BJ (cell line): Measurements from ENCODE around the gene USP16. TPM values are rescaled to one million over a fixed set of nuclear protein-coding genes. Genes with fewer than 3 reads are reported as not detected.
A peak's percentile ranks its signal among the peaks of the same experiment; 100 is the strongest.

ENCODE experiments used
- CTCF ChIA-PET: fragments of 350-600 bp; formaldehyde crosslinking; extraction: SDS; loops from one replicate; lab custom pipeline; 2021; ENCODE audit warnings: antibody characterized with exemption, inconsistent platforms; lab: Yijun Ruan, JAX
- POLR2A ChIA-PET: fragments of 300-600 bp; sonication (Branson Sonifier 250); formaldehyde crosslinking; extraction: SDS; loops from one replicate; lab custom pipeline; 2021; ENCODE audit warnings: antibody characterized with exemption; lab: Charles Lee
- DNase-seq: peaks from one replicate; pipeline ENCODE4 v3.0.0-alpha.2; 2011; ENCODE audit warnings: low read depth
- H3K27me3 ChIP-seq: 2 replicates; pipeline ENCODE4 v1.6.0; 2011; ENCODE audit warnings: low read length; ENCODE audit not compliant: control insufficient read depth, insufficient read depth
- H3K36me3 ChIP-seq: 2 replicates; pipeline ENCODE4 v1.5.1; 2011; ENCODE audit warnings: low read length; ENCODE audit not compliant: control insufficient read depth, insufficient read depth
- H3K4me3 ChIP-seq: 2 replicates; pipeline ENCODE4 v1.5.1; 2011; ENCODE audit warnings: low read depth, mild to moderate bottlenecking, control low read depth, low read length
- polyA plus RNA-seq: library from polyadenylated mRNA; depleted of rRNA; stranded (reverse); fragments of >200 nt; gene quantifications from 2 replicates; pipeline ENCODE4 v1.2.3, GENCODE V29; 2011; rRNA removed
- TF ChIP-seq, protein P1 (sequence below): IDR thresholded peaks from 2 replicates; pipeline ENCODE4 v1.5.1; 2011; ENCODE audit warnings: low read depth, mild to moderate bottlenecking, control low read depth, inconsistent platforms, low read length, moderate library complexity; ENCODE audit not compliant: insufficient read depth

Gene USP16
- polyA plus RNA-seq, 1 experiment = 10.0 TPM

DNA sequence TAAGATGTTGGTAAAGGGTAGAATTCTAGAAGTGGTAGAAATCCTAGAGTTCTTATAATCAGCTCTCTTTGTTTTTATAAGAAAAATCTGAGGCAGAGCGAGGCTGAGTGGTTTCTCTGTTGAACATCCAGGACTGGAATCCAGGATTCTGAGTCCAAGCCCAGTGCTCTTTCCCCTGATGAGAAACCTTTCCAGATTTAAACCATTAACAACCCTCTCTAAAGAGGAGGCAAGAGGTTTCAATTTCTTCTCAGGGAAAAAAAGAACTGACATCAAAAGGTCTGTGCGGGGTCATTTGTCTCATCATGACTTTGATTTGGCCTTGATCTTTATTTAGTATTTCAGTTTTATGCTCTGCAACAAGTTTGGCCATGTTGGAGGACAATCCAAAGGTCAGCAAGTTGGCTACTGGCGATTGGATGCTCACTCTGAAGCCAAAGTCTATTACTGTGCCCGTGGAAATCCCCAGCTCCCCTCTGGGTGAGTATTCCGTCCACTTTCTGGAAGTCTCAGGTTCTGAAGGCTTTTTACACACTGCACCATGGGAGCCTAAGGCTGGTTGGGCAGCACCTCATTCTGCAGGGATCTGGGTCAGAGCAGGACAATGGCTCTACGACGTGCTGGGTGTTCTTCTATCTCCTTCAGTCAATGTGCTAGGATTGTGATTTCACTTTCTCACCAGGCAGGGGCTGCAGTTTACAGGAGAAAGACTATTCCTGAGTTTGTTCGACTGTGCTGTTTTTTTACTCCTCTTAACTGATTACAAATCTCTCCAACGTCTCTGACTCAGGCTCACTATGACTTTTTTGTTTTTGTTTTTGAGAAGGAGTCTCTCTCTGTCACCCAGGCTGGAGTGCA, 67.9 kb downstream of the USP16 start:
- H3K4me3 ChIP-seq = no peak overlapping the region
- ChIA-PET CTCF (interaction anchor here (0.8 to 4.6 kb wide), 5 partner anchors 57 to 284 kb away, joined by 3 to 26 read pairs (median 3); no protein-coding TSS in a partner anchor), POLR2A (no interaction called here)
- TF ChIP-seq, protein P1, sequence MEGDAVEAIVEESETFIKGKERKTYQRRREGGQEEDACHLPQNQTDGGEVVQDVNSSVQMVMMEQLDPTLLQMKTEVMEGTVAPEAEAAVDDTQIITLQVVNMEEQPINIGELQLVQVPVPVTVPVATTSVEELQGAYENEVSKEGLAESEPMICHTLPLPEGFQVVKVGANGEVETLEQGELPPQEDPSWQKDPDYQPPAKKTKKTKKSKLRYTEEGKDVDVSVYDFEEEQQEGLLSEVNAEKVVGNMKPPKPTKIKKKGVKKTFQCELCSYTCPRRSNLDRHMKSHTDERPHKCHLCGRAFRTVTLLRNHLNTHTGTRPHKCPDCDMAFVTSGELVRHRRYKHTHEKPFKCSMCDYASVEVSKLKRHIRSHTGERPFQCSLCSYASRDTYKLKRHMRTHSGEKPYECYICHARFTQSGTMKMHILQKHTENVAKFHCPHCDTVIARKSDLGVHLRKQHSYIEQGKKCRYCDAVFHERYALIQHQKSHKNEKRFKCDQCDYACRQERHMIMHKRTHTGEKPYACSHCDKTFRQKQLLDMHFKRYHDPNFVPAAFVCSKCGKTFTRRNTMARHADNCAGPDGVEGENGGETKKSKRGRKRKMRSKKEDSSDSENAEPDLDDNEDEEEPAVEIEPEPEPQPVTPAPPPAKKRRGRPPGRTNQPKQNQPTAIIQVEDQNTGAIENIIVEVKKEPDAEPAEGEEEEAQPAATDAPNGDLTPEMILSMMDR = 0 out of 2 replicates have a peak, but pooled peaks have one; percentile 10
- DNase-seq = no peak
- H3K36me3 ChIP-seq = no peaks in the 10 kb centered on the region
- no peaks in the 10 kb centered on the region for H3K27me3 ChIP-seq

DNA sequence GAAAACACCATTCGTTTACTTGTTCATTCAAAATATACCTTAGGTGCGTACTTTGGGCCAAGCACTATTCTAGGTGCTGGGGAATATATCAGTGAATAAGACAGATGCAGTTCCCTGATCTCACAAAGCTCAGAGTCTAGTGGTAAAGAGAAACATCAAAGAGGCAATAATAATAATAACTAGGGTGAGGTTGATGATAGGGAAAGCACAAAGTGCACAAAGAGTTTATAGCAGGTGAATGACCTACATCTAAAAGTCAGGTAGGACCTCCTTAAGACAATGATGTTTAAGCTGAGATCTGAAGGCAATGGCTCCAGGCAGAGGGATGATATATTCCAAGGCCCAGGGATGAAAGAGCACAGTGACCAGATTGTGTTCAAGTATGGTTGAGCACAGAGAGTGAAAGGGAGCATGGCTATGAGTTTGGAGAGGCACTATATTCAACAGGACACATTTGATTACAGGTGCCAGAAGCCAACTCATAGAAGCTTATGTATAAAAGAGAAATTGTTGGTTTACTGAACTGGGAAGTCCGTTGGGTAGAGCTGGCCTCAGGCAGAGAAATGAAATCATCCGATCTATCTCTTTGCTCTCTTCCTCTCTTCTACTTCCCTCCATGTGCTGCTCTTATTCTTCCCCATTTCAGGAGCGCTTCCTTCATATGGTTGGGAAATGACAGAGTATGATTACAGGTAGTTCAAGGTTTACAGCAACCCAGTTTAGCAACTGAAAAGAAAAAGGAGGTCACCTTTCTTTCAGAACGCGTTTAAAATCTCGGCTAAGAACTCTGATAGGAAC, 71.9 kb downstream of the USP16 start:
- no peak for DNase-seq
- no peak overlapping the region for H3K4me3 ChIP-seq
- POLR2A ChIA-PET = interaction anchor here (0.5 kb wide), 1 partner anchor 209 kb away, joined by 3 read pairs; no protein-coding TSS in a partner anchor
- H3K36me3 ChIP-seq = no peaks in the 10 kb centered on the region
- CTCF ChIA-PET = interaction anchor here (0.6 kb wide), 2 partner anchors 85 to 1991 kb away, joined by 3 read pairs; no protein-coding TSS in a partner anchor
- no peaks in the 10 kb centered on the region for H3K27me3 ChIP-seq
- TF ChIP-seq, protein P1 = no peak

DNA sequence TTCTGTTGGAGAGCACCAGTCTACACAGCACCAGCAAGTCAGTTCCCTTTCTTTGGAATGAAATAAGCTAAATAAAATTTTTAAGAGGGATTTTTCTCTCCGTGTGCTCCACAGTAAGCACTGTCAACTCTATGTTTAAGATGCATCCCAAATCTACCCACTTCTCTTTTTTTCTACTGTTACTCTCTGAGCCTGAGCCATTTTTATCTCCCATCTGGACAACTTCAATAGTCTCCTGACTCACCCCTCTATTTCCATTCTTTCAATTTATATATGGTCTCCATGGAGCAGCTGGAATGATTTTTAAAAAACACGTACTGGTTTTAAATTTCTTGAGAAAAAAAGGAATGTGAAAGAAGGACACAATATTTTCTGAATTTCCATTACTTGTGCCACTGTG, 73.7 kb downstream of the USP16 start:
- no peak overlapping the region for H3K4me3 ChIP-seq
- POLR2A ChIA-PET = no interaction called here
- no peaks in the 10 kb centered on the region for H3K36me3 ChIP-seq
- no peak for DNase-seq
- TF ChIP-seq, protein P1 = no peak
- CTCF ChIA-PET = interaction anchor here (1.1 to 1.2 kb wide), 2 partner anchors 18 to 274 kb away, joined by 3 to 6 read pairs; no protein-coding TSS in a partner anchor
- H3K27me3 ChIP-seq = no peaks in the 10 kb centered on the region

DNA sequence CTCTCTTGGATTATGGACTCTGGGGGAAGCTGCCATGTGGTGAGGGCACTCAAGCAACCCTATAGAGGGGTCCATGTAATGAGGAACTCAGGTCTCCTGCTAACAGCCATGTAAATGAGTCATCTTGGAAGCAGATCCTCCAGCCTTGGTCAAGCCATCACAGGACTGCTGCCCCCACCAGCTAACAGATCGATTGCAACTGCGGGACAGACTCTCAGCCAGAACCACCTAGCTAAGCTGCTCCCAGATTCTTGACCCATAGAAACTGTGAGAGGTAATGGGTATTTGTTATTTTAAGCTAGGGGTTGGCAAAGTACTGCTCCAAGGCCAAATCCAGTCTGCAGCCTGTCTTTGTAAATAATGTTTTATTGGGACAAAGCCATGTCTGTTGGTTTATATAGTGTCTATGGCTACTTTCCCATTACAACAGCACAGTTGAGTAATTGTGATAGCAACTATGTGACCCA, 78.4 kb downstream of the USP16 start:
- Histone ChIP-seq H3K4me3 (no peak overlapping the region), H3K36me3 (no peaks in the 10 kb centered on the region), H3K27me3 (no peaks in the 10 kb centered on the region)
- CTCF ChIA-PET = interaction anchor here (0.5 to 1.1 kb wide), 2 partner anchors 42 to 246 kb away, joined by 3 to 4 read pairs; no protein-coding TSS in a partner anchor
- POLR2A ChIA-PET = no interaction called here
- TF ChIP-seq, protein P1 = no peak
- no peak for DNase-seq

Other genes starting within 250 kb of the USP16 start
- gene LTN1, start 31.8 kb upstream of the USP16 start, polyA plus RNA-seq = 6.2 and 11.7 TPM in 2 replicates
- gene RWDD2B, start 5.3 kb upstream of the USP16 start, polyA plus RNA-seq = 16.2 and 31.7 TPM in 2 replicates
- gene CCT8, start 49.0 kb downstream of the USP16 start, polyA plus RNA-seq = 71.6 and 163 TPM in 2 replicates
- gene MAP3K7CL, start 106.0 kb downstream of the USP16 start, polyA plus RNA-seq = 6.1 and 7.3 TPM in 2 replicates